Measurements from ENCODE around the gene TRANK1.
A peak's percentile ranks its signal among the peaks of the same experiment; 100 is the strongest.

The TRANK1 gene

DNA sequence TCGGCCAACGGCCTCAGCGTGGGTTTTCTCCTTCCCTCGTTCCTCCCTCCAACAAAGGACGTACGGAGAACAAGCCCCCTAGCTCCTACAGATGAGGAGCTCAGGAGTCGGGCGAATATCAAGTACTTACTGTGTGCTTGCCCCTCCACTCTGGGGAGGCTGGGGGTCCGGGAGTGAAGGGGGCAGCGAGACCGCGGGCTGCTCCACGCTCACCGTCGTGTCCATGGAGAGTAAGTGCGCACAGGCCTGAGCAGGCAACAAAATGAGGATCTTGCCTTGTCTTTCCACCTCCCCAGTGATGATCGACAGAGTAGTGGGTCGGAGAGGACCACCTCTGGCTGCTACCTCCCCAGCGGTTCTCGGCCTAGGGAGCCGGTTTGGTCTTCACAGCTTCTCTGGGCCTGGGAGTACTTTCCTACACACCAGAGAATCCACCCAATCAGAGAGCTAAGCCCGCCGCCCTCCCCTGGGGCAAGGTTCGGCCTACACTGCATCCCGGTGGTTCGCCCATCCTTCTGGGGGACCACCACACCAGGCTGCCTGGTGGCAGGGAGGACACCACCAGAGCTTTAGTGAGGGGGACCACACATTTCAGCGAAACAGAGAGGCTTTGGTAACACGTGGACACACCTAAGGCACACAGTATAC lies 603 bp upstream of the TRANK1 start:
- H3K79me2 ChIP-seq = no peaks in the 10 kb centered on the region
- peak overlapping the region; percentile 67 for H3K4me3 ChIP-seq (ENCODE audit: low read depth, low read length)
- no peaks in the 10 kb centered on the region for H3K4me1 ChIP-seq
- no peaks in the 10 kb centered on the region for H3K36me3 ChIP-seq (ENCODE audit: control insufficient read depth, insufficient read depth, low read length)
- no peaks in the 10 kb centered on the region for H3K9me3 ChIP-seq (ENCODE audit: control insufficient read depth, low read length)
- H2AFZ ChIP-seq = peak overlapping the region; percentile 99
- H3K9ac ChIP-seq = no peak overlapping the region
- TF ChIP-seq, protein P1, sequence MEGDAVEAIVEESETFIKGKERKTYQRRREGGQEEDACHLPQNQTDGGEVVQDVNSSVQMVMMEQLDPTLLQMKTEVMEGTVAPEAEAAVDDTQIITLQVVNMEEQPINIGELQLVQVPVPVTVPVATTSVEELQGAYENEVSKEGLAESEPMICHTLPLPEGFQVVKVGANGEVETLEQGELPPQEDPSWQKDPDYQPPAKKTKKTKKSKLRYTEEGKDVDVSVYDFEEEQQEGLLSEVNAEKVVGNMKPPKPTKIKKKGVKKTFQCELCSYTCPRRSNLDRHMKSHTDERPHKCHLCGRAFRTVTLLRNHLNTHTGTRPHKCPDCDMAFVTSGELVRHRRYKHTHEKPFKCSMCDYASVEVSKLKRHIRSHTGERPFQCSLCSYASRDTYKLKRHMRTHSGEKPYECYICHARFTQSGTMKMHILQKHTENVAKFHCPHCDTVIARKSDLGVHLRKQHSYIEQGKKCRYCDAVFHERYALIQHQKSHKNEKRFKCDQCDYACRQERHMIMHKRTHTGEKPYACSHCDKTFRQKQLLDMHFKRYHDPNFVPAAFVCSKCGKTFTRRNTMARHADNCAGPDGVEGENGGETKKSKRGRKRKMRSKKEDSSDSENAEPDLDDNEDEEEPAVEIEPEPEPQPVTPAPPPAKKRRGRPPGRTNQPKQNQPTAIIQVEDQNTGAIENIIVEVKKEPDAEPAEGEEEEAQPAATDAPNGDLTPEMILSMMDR (IDR thresholded peaks at IDR 0.05) = no peak
- no peak overlapping the region for H3K27ac ChIP-seq
- peak overlapping the region; percentile 75 for H3K4me2 ChIP-seq (ENCODE audit: low read length)
- no peaks in the 10 kb centered on the region for H3K27me3 ChIP-seq (ENCODE audit: control insufficient read depth, insufficient read depth, low read length)

DNA sequence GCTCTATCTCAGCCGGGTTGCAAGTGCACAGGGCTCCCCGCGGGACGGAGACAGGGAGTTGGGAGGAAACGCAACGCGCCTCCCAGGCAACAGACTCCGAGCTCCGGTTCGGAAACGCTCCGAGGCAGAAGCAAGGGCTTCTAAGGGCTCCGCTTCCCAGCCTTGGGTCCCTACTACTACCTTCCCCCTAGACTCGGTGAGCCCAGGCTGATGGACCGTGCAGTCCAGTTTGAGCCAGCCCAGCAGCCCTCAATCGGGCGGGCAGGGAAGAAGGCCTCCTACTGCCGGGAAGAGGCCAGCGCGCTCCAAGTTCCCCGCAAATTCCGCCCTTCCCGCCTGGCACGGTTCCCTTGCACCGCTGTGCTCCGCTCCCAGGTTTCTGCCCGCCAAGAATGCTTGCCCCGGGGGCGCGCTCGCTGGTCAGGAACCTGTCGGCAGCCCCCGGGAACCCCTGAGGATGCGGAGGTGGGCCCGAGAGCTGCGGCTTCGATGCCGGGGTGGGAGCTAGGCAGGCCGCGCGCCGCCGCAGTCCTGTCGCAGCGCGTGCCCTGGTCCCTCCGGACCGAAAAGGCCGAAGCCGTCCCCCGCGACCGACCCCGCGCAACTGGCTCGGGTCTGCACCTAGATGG lies 728 bp downstream of the TRANK1 start:
- Histone ChIP-seq H3K27ac (peak overlapping the region; percentile 60), H3K9me3 (ENCODE audit: control insufficient read depth, low read length) (no peaks in the 10 kb centered on the region), H3K79me2 (no peaks in the 10 kb centered on the region), H3K4me1 (no peaks in the 10 kb centered on the region), H3K4me2 (ENCODE audit: low read length) (peak overlapping the region; percentile 75), H2AFZ (peak overlapping the region; percentile 99), H3K9ac (peak overlapping the region; percentile 75), H3K27me3 (ENCODE audit: control insufficient read depth, insufficient read depth, low read length) (no peaks in the 10 kb centered on the region), H3K4me3 (ENCODE audit: low read depth, low read length) (peak overlapping the region; percentile 67), H3K36me3 (ENCODE audit: control insufficient read depth, insufficient read depth, low read length) (no peaks in the 10 kb centered on the region)
- TF ChIP-seq, protein P1 (IDR thresholded peaks at IDR 0.05) = peak; percentile 10

DNA sequence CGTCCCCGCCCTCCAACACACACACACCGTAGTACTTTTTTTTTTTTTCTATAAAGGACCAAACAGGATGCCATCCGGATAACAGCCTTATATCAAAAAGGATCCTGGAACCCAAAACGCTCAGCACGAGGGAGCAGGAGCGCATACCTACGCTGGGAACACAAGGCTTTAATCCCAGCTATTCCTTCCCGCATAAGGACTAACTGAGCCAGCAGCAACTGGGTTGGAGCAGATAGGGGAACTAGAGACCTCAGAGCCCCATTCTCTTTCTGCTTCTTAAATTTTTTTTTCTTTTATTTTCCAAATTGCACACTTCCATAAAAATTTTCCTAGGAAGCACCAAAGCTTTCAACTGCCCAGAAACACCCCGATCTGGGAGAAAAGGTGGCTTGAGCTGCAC lies 1.3 kb downstream of the TRANK1 start:
- Histone ChIP-seq H3K27me3 (ENCODE audit: control insufficient read depth, insufficient read depth, low read length) (no peaks in the 10 kb centered on the region), H3K9me3 (ENCODE audit: control insufficient read depth, low read length) (no peaks in the 10 kb centered on the region), H2AFZ (peak overlapping the region; percentile 99), H3K79me2 (no peaks in the 10 kb centered on the region), H3K4me3 (ENCODE audit: low read depth, low read length) (peak overlapping the region; percentile 67), H3K9ac (no peak overlapping the region), H3K27ac (peak overlapping the region; percentile 60), H3K4me1 (no peaks in the 10 kb centered on the region), H3K36me3 (ENCODE audit: control insufficient read depth, insufficient read depth, low read length) (no peaks in the 10 kb centered on the region), H3K4me2 (ENCODE audit: low read length) (peak overlapping the region; percentile 75)
- TF ChIP-seq, protein P1 (IDR thresholded peaks at IDR 0.05) = no peak

DNA sequence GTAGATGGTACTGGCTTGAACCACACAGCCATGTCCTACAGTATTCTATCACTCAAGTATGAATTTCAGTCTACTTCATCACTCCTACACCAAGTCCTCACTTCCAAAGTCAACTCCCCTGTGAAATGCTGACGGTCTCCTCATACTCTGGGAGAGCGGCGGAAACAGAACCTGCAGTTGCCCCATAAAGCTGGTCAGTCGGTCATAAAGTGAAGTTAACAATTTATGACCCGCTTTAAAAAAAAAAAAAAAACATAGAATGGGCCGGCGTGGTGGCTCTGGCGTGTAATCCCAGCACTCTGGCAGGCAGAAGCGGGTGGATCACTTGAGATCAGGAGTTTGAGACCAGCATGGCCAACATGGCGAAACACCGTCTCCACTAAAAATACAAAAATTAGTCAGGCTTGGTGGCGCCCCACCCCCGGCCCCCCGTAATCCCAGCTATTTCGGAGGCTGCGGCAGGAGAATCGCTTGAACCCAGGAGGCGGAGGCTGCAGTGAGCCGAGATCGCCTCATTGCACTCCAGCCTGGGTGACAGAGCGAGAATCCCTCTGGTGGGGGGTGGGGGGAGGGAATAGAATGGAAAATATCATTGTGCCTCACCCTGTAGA lies 2.1 kb downstream of the TRANK1 start:
- TF ChIP-seq, protein P1 (IDR thresholded peaks at IDR 0.05) = no peak

More for the DNA sequence above, 2.1 kb downstream of the TRANK1 start:
- Histone ChIP-seq H3K4me3 (ENCODE audit: low read depth, low read length) (no peak overlapping the region), H2AFZ (no peak overlapping the region), H3K9ac (no peak overlapping the region), H3K36me3 (ENCODE audit: control insufficient read depth, insufficient read depth, low read length) (no peaks in the 10 kb centered on the region), H3K79me2 (no peaks in the 10 kb centered on the region), H3K27ac (no peak overlapping the region), H3K9me3 (ENCODE audit: control insufficient read depth, low read length) (no peaks in the 10 kb centered on the region), H3K4me2 (ENCODE audit: low read length) (no peak overlapping the region), H3K4me1 (no peaks in the 10 kb centered on the region), H3K27me3 (ENCODE audit: control insufficient read depth, insufficient read depth, low read length) (no peaks in the 10 kb centered on the region)
